HG02870 (cell line): Measurements from ENCODE around the gene KRT7.

ENCODE experiments used
- ATAC-seq: cut with Tn5 transposase; IDR thresholded peaks from one replicate; pipeline ENCODE4 v1.9.1; 2021; ENCODE audit warnings: mild to moderate bottlenecking, moderate library complexity; ENCODE audit not compliant: unreplicated experiment

The KRT7 gene

GRCh38 chr12:52199294-52199919, 33.6 kb upstream of the KRT7 start:
- ATAC-seq: no peak

GRCh38 chr12:52200086-52200780, 32.8 kb upstream of the KRT7 start:
- no peak for ATAC-seq

GRCh38 chr12:52200781-52201450, 32.1 kb upstream of the KRT7 start:
- no peak for ATAC-seq

- ATAC-seq: no peak
Measured at GRCh38 chr12:52201451-52201839, 31.6 kb upstream of the KRT7 start.

- no peak for ATAC-seq
Measured at GRCh38 chr12:52202361-52203078, 30.5 kb upstream of the KRT7 start.

GRCh38 chr12:52203079-52203921, 29.7 kb upstream of the KRT7 start:
- ATAC-seq: no peak

GRCh38 chr12:52204095-52204930, 28.7 kb upstream of the KRT7 start:
- ATAC-seq: no peak

- no peak for ATAC-seq
Measured at GRCh38 chr12:52204931-52205505, 28.0 kb upstream of the KRT7 start.

- no peak for ATAC-seq
Measured at GRCh38 chr12:52205612-52206303, 27.3 kb upstream of the KRT7 start.

- ATAC-seq: no peak
Measured at GRCh38 chr12:52206304-52207040, 26.6 kb upstream of the KRT7 start.

- no peak for ATAC-seq
Measured at GRCh38 chr12:52207106-52207505, 25.9 kb upstream of the KRT7 start.

GRCh38 chr12:52207895-52208294, 25.1 kb upstream of the KRT7 start:
- no peak for ATAC-seq

GRCh38 chr12:52208424-52209165, 24.4 kb upstream of the KRT7 start:
- no peak for ATAC-seq

- no peak for ATAC-seq
Measured at GRCh38 chr12:52209321-52209720, 23.7 kb upstream of the KRT7 start.

- no peak for ATAC-seq
Measured at GRCh38 chr12:52210186-52210924, 22.7 kb upstream of the KRT7 start.

- no peak for ATAC-seq
Measured at GRCh38 chr12:52210925-52211650, 22.0 kb upstream of the KRT7 start.
